ENCODE measurements around the gene DSTN. TPM values are rescaled to one million over a fixed set of nuclear protein-coding genes. Genes with fewer than 3 reads are reported as not detected.

The DSTN gene
- total RNA-seq, 1 experiment from 2014 or later = 202 TPM

DNA sequence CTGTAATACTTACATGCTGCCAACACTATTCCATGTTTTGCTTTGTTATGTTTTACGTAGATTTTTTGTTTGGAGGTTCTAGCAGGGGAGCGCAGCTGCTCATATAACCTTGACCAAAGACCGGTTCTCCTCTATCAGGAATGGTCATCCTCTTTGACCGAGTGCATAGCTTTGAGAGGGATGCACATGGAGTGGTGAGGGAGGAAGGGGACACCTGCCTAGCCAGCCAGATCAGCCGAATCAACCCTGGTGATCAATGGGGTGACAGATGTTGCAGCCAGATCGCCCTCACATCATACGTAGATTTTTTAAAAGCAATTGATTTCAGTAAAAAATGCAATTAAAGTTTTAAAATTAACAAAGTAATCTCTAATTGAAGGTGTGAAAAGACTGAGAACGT lies 6.3 kb downstream of the DSTN start:
- H3K4me2 ChIP-seq (ENCODE audit: low read length) = no peak overlapping the region
- CTCF ChIA-PET = no interaction called here
- peaks cover 0 to 6% of the 10 kb centered on the region in 2 experiments; a peak in 2 of 4 replicates for H3K36me3 ChIP-seq (ENCODE audit: control insufficient read depth in 1 of 2, insufficient read depth in 2 of 2, low read length in 2 of 2)
- no TSS peak for BruUV-seq (replicated peaks)
- H3K4me1 ChIP-seq (ENCODE audit: control insufficient read depth in 1 of 2, insufficient read depth in 2 of 2, low read length in 2 of 2) = peaks cover 26 to 47% of the 10 kb centered on the region in 2 experiments
- ATAC-seq (no peak), DNase-seq (ENCODE audit: low read depth, low spot score) (no peak)
- TF ChIP-seq TCF7L2 (IDR thresholded peaks at IDR 0.05; ENCODE audit: borderline replicate concordance, extremely low read depth, insufficient read depth, insufficient read length) = no peak
- no peak for TF ChIP-seq EGR1 (IDR thresholded peaks at IDR 0.05; ENCODE audit: low read depth)
- no peak for TF ChIP-seq FOSL1 (IDR thresholded peaks at IDR 0.05; ENCODE audit: low read depth)
- TF ChIP-seq POLR2AphosphoS5 (IDR thresholded peaks at IDR 0.05; ENCODE audit: low read depth, low read length) = no peak
- TF ChIP-seq SP1 (IDR thresholded peaks at IDR 0.05; ENCODE audit: low read depth) = no peak
- TF ChIP-seq, protein P1, sequence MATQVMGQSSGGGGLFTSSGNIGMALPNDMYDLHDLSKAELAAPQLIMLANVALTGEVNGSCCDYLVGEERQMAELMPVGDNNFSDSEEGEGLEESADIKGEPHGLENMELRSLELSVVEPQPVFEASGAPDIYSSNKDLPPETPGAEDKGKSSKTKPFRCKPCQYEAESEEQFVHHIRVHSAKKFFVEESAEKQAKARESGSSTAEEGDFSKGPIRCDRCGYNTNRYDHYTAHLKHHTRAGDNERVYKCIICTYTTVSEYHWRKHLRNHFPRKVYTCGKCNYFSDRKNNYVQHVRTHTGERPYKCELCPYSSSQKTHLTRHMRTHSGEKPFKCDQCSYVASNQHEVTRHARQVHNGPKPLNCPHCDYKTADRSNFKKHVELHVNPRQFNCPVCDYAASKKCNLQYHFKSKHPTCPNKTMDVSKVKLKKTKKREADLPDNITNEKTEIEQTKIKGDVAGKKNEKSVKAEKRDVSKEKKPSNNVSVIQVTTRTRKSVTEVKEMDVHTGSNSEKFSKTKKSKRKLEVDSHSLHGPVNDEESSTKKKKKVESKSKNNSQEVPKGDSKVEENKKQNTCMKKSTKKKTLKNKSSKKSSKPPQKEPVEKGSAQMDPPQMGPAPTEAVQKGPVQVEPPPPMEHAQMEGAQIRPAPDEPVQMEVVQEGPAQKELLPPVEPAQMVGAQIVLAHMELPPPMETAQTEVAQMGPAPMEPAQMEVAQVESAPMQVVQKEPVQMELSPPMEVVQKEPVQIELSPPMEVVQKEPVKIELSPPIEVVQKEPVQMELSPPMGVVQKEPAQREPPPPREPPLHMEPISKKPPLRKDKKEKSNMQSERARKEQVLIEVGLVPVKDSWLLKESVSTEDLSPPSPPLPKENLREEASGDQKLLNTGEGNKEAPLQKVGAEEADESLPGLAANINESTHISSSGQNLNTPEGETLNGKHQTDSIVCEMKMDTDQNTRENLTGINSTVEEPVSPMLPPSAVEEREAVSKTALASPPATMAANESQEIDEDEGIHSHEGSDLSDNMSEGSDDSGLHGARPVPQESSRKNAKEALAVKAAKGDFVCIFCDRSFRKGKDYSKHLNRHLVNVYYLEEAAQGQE (IDR thresholded peaks at IDR 0.05; ENCODE audit: low read depth) = no peak
- TF ChIP-seq POLR2A (IDR thresholded peaks at IDR 0.05; ENCODE audit: borderline replicate concordance, extremely low read depth, insufficient read depth, insufficient read length) = no peak
- no peak for TF ChIP-seq ZNF274 (IDR thresholded peaks at IDR 0.05; ENCODE audit: low read depth, low read length)
- TF ChIP-seq, protein P2, sequence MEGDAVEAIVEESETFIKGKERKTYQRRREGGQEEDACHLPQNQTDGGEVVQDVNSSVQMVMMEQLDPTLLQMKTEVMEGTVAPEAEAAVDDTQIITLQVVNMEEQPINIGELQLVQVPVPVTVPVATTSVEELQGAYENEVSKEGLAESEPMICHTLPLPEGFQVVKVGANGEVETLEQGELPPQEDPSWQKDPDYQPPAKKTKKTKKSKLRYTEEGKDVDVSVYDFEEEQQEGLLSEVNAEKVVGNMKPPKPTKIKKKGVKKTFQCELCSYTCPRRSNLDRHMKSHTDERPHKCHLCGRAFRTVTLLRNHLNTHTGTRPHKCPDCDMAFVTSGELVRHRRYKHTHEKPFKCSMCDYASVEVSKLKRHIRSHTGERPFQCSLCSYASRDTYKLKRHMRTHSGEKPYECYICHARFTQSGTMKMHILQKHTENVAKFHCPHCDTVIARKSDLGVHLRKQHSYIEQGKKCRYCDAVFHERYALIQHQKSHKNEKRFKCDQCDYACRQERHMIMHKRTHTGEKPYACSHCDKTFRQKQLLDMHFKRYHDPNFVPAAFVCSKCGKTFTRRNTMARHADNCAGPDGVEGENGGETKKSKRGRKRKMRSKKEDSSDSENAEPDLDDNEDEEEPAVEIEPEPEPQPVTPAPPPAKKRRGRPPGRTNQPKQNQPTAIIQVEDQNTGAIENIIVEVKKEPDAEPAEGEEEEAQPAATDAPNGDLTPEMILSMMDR (IDR thresholded peaks at IDR 0.05 in 2 of 3, conservative IDR thresholded peaks at IDR 0.05 in 1 of 3; ENCODE audit: borderline replicate concordance in 1 of 3, insufficient read depth in 1 of 3, low read depth in 2 of 3, low read length in 2 of 3) = no peak
- no peak for TF ChIP-seq RAD21 (IDR thresholded peaks at IDR 0.05; ENCODE audit: low read depth)
- no peak for TF ChIP-seq YY1 (IDR thresholded peaks at IDR 0.05; ENCODE audit: extremely low read depth, insufficient replicate concordance, low read depth, low read length)
- no peak for TF ChIP-seq ZFX (IDR thresholded peaks at IDR 0.05)
- no peak for TF ChIP-seq SIN3A (IDR thresholded peaks at IDR 0.05; ENCODE audit: low read depth)
- no peak for TF ChIP-seq CEBPB (IDR thresholded peaks at IDR 0.05; ENCODE audit: low read depth)
- TF ChIP-seq ELF1 (IDR thresholded peaks at IDR 0.05; ENCODE audit: borderline replicate concordance, low read depth) = no peak
- no peak for TF ChIP-seq JUND (IDR thresholded peaks at IDR 0.05)
- no peak for TF ChIP-seq SRF (IDR thresholded peaks at IDR 0.05; ENCODE audit: low read depth)
- TF ChIP-seq EZH2 (IDR thresholded peaks at IDR 0.05) = no peak
- TF ChIP-seq, protein P3, sequence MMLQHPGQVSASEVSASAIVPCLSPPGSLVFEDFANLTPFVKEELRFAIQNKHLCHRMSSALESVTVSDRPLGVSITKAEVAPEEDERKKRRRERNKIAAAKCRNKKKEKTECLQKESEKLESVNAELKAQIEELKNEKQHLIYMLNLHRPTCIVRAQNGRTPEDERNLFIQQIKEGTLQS (IDR thresholded peaks at IDR 0.05) = no peak
- TF ChIP-seq, protein P4, sequence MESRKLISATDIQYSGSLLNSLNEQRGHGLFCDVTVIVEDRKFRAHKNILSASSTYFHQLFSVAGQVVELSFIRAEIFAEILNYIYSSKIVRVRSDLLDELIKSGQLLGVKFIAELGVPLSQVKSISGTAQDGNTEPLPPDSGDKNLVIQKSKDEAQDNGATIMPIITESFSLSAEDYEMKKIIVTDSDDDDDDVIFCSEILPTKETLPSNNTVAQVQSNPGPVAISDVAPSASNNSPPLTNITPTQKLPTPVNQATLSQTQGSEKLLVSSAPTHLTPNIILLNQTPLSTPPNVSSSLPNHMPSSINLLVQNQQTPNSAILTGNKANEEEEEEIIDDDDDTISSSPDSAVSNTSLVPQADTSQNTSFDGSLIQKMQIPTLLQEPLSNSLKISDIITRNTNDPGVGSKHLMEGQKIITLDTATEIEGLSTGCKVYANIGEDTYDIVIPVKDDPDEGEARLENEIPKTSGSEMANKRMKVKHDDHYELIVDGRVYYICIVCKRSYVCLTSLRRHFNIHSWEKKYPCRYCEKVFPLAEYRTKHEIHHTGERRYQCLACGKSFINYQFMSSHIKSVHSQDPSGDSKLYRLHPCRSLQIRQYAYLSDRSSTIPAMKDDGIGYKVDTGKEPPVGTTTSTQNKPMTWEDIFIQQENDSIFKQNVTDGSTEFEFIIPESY (IDR thresholded peaks at IDR 0.05; ENCODE audit: extremely low read depth, insufficient replicate concordance, low read length) = no peak
- H3K27me3 ChIP-seq (ENCODE audit: insufficient read depth, low read length) = no peaks in the 10 kb centered on the region
- H2AFZ ChIP-seq (ENCODE audit: low read depth, low read length, poor library complexity, severe bottlenecking) = no peak overlapping the region
- POLR2A ChIA-PET = interaction anchor here (1.8 kb wide), 1 partner anchor 18 kb away, joined by 9 read pairs; no protein-coding TSS in a partner anchor
- H3K9ac ChIP-seq (ENCODE audit: low read length) = no peak overlapping the region
- H3K27ac ChIP-seq (ENCODE audit: low read depth, low read length) = no peak overlapping the region
- intact Hi-C loops (cut with micrococcal nuclease) = no loop called here
- RAD21 ChIA-PET (ENCODE audit: low non-redundant PET in 1 of 2, low total read pairs in 2 of 2, uncharacterized antibody in 2 of 2, unreplicated experiment in 2 of 2) = no interaction called here
- H3K79me2 ChIP-seq (ENCODE audit: insufficient read depth, low read length) = peaks cover 100% of the 10 kb centered on the region
- H3K9me2 ChIP-seq (ENCODE audit: insufficient read depth) = no peaks in the 10 kb centered on the region
- no peaks in the 10 kb centered on the region for H3K9me3 ChIP-seq (ENCODE audit: control insufficient read depth in 1 of 2, insufficient read depth in 1 of 2, low read depth in 1 of 2, low read length in 2 of 2)
- H4K20me1 ChIP-seq (ENCODE audit: insufficient read depth) = peaks cover 30% of the 10 kb centered on the region; the same call in 1 of the 2 replicates
- no peak overlapping the region for H3K4me3 ChIP-seq (replicated peaks in 1 of 2; ENCODE audit: low read depth in 1 of 2, low read length in 2 of 2)
